IMR-90 (cell line): Measurements from ENCODE around the gene CYP26B1. TPM values are rescaled to one million over a fixed set of nuclear protein-coding genes. Genes with fewer than 3 reads are reported as not detected.

Source experiments
- ATAC-seq: fragments of 200-7000 bp; cut with Tn5 transposase; 2 replicates; pipeline ENCODE4 v1.9.1; 2020; ENCODE audit warnings: low read depth, mild to moderate bottlenecking, moderate library complexity
- BruUV-seq: library from RNA; stranded (reverse); fragments of 400-500 nt; replicated peaks from 2 replicates; lab custom pipeline; 2021; lab: Mats Ljungman, UMichigan
- CTCF ChIA-PET: fragments of 300-600 bp; formaldehyde crosslinking; extraction: SDS; loops from one replicate; lab custom pipeline; 2021; ENCODE audit warnings: antibody characterized with exemption; lab: Yijun Ruan, JAX
- POLR2A ChIA-PET: fragments of 300-600 bp; sonication (Branson Sonifier 250); formaldehyde crosslinking; loops from one replicate; lab custom pipeline; 2022; ENCODE audit warnings: antibody characterized with exemption; ENCODE audit not compliant: unreplicated experiment; lab: Charles Lee
- DNase-seq: peaks from one replicate; pipeline ENCODE4 v3.0.0; 2013
- H2AFZ ChIP-seq: replicated peaks from 2 replicates; pipeline ENCODE3; 2013; ENCODE audit warnings: low read length, mild to moderate bottlenecking; ENCODE audit not compliant: poor library complexity
- H2AK5ac ChIP-seq: 2 replicates; pipeline ENCODE4 v1.6.1; 2013; ENCODE audit warnings: low read depth, low read length, inconsistent platforms
- H2AK9ac ChIP-seq: replicated peaks from 2 replicates; pipeline ENCODE3; 2013; ENCODE audit warnings: mild to moderate bottlenecking, low read depth, low read length, moderate library complexity; ENCODE audit not compliant: poor library complexity
- H2BK120ac ChIP-seq: 2 replicates; pipeline ENCODE4 v1.6.1; 2013; ENCODE audit warnings: low read depth, low read length, inconsistent platforms
- H2BK15ac ChIP-seq: 3 replicates; pipeline ENCODE4 v1.6.1; 2013; ENCODE audit warnings: low read depth, low read length, inconsistent platforms
- H2BK20ac ChIP-seq: 2 replicates; pipeline ENCODE4 v1.6.1; 2013; ENCODE audit warnings: low read depth, mild to moderate bottlenecking, inconsistent platforms, low read length, moderate library complexity
- H2BK5ac ChIP-seq: 2 replicates; pipeline ENCODE4 v1.6.1; 2013; ENCODE audit warnings: mild to moderate bottlenecking, low read depth, low read length, inconsistent platforms; ENCODE audit not compliant: poor library complexity, severe bottlenecking
- H3K14ac ChIP-seq: replicated peaks from 2 replicates; pipeline ENCODE4 v1.6.1; 2013; ENCODE audit warnings: low read depth, low read length, inconsistent platforms
- H3K18ac ChIP-seq: 2 replicates; pipeline ENCODE4 v1.6.1; 2013; ENCODE audit warnings: low read depth, low read length, control low read depth
- H3K23ac ChIP-seq: 2 replicates; pipeline ENCODE4 v1.6.1; 2013; ENCODE audit warnings: low read depth, low read length, inconsistent platforms
- H3K27ac ChIP-seq: 2 replicates; pipeline ENCODE4 v1.5.1; 2013; ENCODE audit warnings: mild to moderate bottlenecking, control low read depth, low read length; ENCODE audit not compliant: insufficient read depth
- H3K27me3 ChIP-seq: 2 replicates; pipeline ENCODE4 v1.6.1; 2013; ENCODE audit warnings: low read length; ENCODE audit not compliant: control insufficient read depth, insufficient read depth
- H3K36me3 ChIP-seq: 2 replicates; pipeline ENCODE4 v1.6.1; 2013; ENCODE audit warnings: low read length, mixed read lengths; ENCODE audit not compliant: control insufficient read depth, insufficient read depth
- H3K4ac ChIP-seq: 2 replicates; pipeline ENCODE4 v1.6.1; 2013; ENCODE audit warnings: low read depth, low read length, inconsistent platforms
- H3K4me1 ChIP-seq: 2 replicates; pipeline ENCODE4 v1.6.1; 2013; ENCODE audit warnings: low read length, mixed read lengths; ENCODE audit not compliant: control insufficient read depth, insufficient read depth
- H3K4me2 ChIP-seq: 2 replicates; pipeline ENCODE4 v1.6.1; 2013; ENCODE audit warnings: low read depth, mild to moderate bottlenecking, control low read depth, low read length, moderate library complexity
- H3K4me3 ChIP-seq: 2 replicates; pipeline ENCODE4 v1.5.1; 2013; ENCODE audit warnings: low read depth, mild to moderate bottlenecking, control low read depth, low read length, moderate library complexity; ENCODE audit not compliant: insufficient read depth
- H3K56ac ChIP-seq: 2 replicates; pipeline ENCODE4 v1.6.1; 2013; ENCODE audit warnings: low read length, inconsistent platforms; ENCODE audit not compliant: insufficient read depth; ENCODE audit errors: extremely low read depth
- H3K79me1 ChIP-seq, 2 experiments: 2 replicates each; pipeline ENCODE4 v1.6.1; 2013; ENCODE audit warnings: low read length in 2 of 2, inconsistent platforms in 1 of 2, low read depth in 1 of 2
- H3K9ac ChIP-seq: 2 replicates; pipeline ENCODE4 v1.6.1; 2013; ENCODE audit warnings: low read depth, low read length, control low read depth
- H3K9me1 ChIP-seq: 2 replicates; pipeline ENCODE4 v1.6.1; 2013; ENCODE audit warnings: low read length, inconsistent platforms; ENCODE audit not compliant: insufficient read depth
- H3K9me3 ChIP-seq: 2 replicates; pipeline ENCODE4 v1.6.1; 2013; ENCODE audit warnings: low read length; ENCODE audit not compliant: control insufficient read depth, insufficient read depth
- H4K20me1 ChIP-seq: 2 replicates; pipeline ENCODE4 v1.6.1; 2013; ENCODE audit warnings: low read length, inconsistent platforms; ENCODE audit not compliant: insufficient read depth
- H4K5ac ChIP-seq: 2 replicates; pipeline ENCODE4 v1.6.1; 2013; ENCODE audit warnings: mild to moderate bottlenecking, low read depth, low read length, control low read depth
- H4K8ac ChIP-seq, 2 experiments: 2 replicates each; pipeline ENCODE4 v1.6.1; 2013; ENCODE audit warnings: low read depth in 2 of 2, low read length in 2 of 2, control low read depth in 1 of 2, inconsistent platforms in 1 of 2
- H4K91ac ChIP-seq: 2 replicates; pipeline ENCODE4 v1.6.1; 2013; ENCODE audit warnings: low read depth, low read length, inconsistent platforms; ENCODE audit not compliant: insufficient read depth
- BHLHE40 ChIP-seq: fragments of 150-350 bp; IDR thresholded peaks from 2 replicates; pipeline ENCODE4 v1.6.1; 2016; ENCODE audit warnings: mild to moderate bottlenecking, low read depth, low read length
- CEBPB ChIP-seq: IDR thresholded peaks from 2 replicates; pipeline ENCODE4 v1.6.1; 2012; ENCODE audit warnings: low read depth, low read length, improper control_type of control experiment
- CHD1 ChIP-seq: IDR thresholded peaks from 2 replicates; pipeline ENCODE4 v1.6.1; 2012; ENCODE audit warnings: low read depth, low read length, improper control_type of control experiment
- CTCF ChIP-seq: conservative IDR thresholded peaks from 2 replicates; pipeline ENCODE4 v1.5.1; 2012; ENCODE audit warnings: mild to moderate bottlenecking, low read depth, low read length, improper control_type of control experiment
- MAFK ChIP-seq: IDR thresholded peaks from 2 replicates; pipeline ENCODE4 v1.6.1; 2012; ENCODE audit warnings: low read depth, low read length, improper control_type of control experiment
- MAZ ChIP-seq: IDR thresholded peaks from 2 replicates; pipeline ENCODE4 v1.6.1; 2012; ENCODE audit warnings: low read depth, mild to moderate bottlenecking, low read length, improper control_type of control experiment, moderate library complexity, borderline replicate concordance
- MXI1 ChIP-seq: IDR thresholded peaks from 2 replicates; pipeline ENCODE4 v1.6.1; 2012; ENCODE audit warnings: low read depth, mild to moderate bottlenecking, low read length, moderate library complexity, borderline replicate concordance
- USF2 ChIP-seq: fragments of 150-350 bp; IDR thresholded peaks from 2 replicates; pipeline ENCODE4 v1.6.1; 2017; ENCODE audit warnings: mild to moderate bottlenecking, antibody characterized with exemption, low read length, low read depth
- WGBS, 2 experiments: methylation state at CpG; one replicate each; pipeline versions ENCODE4 v1.1.5 to v1.1.7; 2013; ENCODE audit warnings: missing lambda C conversion rate in 2 of 2; ENCODE audit not compliant: insufficient read length in 1 of 2; ENCODE audit errors: extremely low coverage in 2 of 2; 5-methylcytosine and 5-hydroxymethylcytosine counted together
- dilution Hi-C: fragments of 300-500 bp; cut with HindIII; formaldehyde crosslinking; loops from one replicate; pipeline ENCODE4 v1.14.3; 2018; ENCODE audit warnings: low sequenced_read_pairs; ENCODE audit not compliant: unreplicated experiment
- in situ Hi-C: fragments of 300-500 bp; cut with MboI; formaldehyde crosslinking; loops from 3 replicates; pipeline ENCODE4 v1.14.3; 2019; ENCODE audit warnings: low sequenced_read_pairs, inconsistent platforms, mixed read lengths
- intact Hi-C: fragments of 100-400 bp; cut with micrococcal nuclease; formaldehyde crosslinking; loops from 2 replicates; pipeline ENCODE4 v1.10.0; 2022
- polyA plus RNA-seq, 3 experiments: library from polyadenylated mRNA; depleted of rRNA; stranded (reverse); fragments of >200 nt; gene quantifications; 2 replicates each; pipeline ENCODE4 v1.2.3, GENCODE V29; 2012; ENCODE audit warnings: low replicate concordance in 1 of 3
- total RNA-seq: library from RNA; depleted of rRNA; stranded (reverse); fragments of >200 nt; gene quantifications from 2 replicates; pipeline ENCODE4 v1.2.3, GENCODE V29; 2012

Gene CYP26B1
- total and polyA plus RNA-seq, 2 of the 4 experiments (the other 2 are of a cell fraction) = 0.02 TPM; not detected in 1

GRCh38 chr2:72138921-72139381 lies 8.7 kb downstream of the CYP26B1 start:
- H3K4me1 ChIP-seq = peaks cover 3% of the 10 kb centered on the region; the same call in 1 of the 2 replicates
- no peak overlapping the region for H2AK9ac ChIP-seq
- 70% methylated on average over 2 of the region's 14 CpGs; no CpG with 5 or more reads in 1 of the 2 experiments for WGBS, 2 experiments
- H2AFZ ChIP-seq = no peak overlapping the region
- H4K91ac ChIP-seq = no peak overlapping the region
- no peak overlapping the region for H3K4me2 ChIP-seq
- no peak overlapping the region for H3K56ac ChIP-seq
- ATAC-seq (no peak), DNase-seq (no peak)
- no peak overlapping the region for H2BK5ac ChIP-seq
- H3K14ac ChIP-seq = no peak overlapping the region
- no peak overlapping the region for H2BK120ac ChIP-seq
- intact Hi-C loops = loop anchor here (5.0 kb wide), 2 partner anchors 527 to 592 kb away; no protein-coding TSS in a partner anchor
- H4K8ac ChIP-seq = no peak overlapping the region
- no peaks in the 10 kb centered on the region for H3K9me1 ChIP-seq
- no peak overlapping the region for H4K5ac ChIP-seq
- dilution Hi-C loops = no loop called here
- no peaks in the 10 kb centered on the region for H3K79me1 ChIP-seq
- in situ Hi-C loops = no loop called here
- H3K27ac ChIP-seq = no peak overlapping the region
- no peak overlapping the region for H3K23ac ChIP-seq
- H3K36me3 ChIP-seq = no peaks in the 10 kb centered on the region
- H3K9me3 ChIP-seq = no peaks in the 10 kb centered on the region
- peaks cover 42% of the 10 kb centered on the region for H3K27me3 ChIP-seq
- no peaks in the 10 kb centered on the region for H4K20me1 ChIP-seq
- no peak overlapping the region for H3K9ac ChIP-seq
- H3K18ac ChIP-seq = no peak overlapping the region
- BruUV-seq = no TSS peak
- H3K4ac ChIP-seq = no peak overlapping the region
- H2AK5ac ChIP-seq = no peak overlapping the region
- ChIA-PET CTCF (no interaction called here), POLR2A (no interaction called here)
- no peak overlapping the region for H2BK20ac ChIP-seq
- no peak overlapping the region for H2BK15ac ChIP-seq
- no peak for TF ChIP-seq CTCF
- TF ChIP-seq CHD1 = no peak
- no peak for TF ChIP-seq USF2
- no peak for TF ChIP-seq MAZ
- no peak for TF ChIP-seq MXI1
- no peak for TF ChIP-seq BHLHE40
- TF ChIP-seq CEBPB = no peak
- no peak for TF ChIP-seq MAFK
- no peak overlapping the region for H3K4me3 ChIP-seq
